ENCODE measurements around the gene LIN54.
"Not testable (repeated sequence)": the region's sequence is repeated elsewhere in the genome, so short reads cannot be mapped to it uniquely, and the experiment has no call there.

The LIN54 gene

GRCh38 chr4:83011689-83012199 lies 1.1 kb upstream of the LIN54 start:
- peak; percentile 30 for FAIRE-seq

DNA sequence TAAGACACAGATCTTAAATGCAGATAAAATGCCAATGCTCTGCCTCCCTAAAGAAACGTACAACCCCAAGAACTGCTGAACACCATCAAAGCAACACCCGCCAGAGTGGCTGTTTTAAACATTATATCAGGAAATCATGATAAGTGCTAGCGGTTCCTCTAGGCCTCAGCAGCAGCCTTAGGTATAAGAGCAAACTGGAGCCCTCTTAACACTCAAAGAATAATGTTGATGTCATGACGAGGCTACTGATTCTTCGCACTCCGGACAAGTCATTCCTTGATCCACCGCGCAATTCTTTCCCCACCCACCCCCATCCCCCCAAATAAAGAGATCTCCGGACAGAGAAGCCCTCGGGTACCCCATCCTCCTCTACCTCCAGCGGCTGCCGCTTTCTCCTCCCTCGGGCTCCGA lies 507 bp downstream of the LIN54 start:
- no peak for FAIRE-seq

DNA sequence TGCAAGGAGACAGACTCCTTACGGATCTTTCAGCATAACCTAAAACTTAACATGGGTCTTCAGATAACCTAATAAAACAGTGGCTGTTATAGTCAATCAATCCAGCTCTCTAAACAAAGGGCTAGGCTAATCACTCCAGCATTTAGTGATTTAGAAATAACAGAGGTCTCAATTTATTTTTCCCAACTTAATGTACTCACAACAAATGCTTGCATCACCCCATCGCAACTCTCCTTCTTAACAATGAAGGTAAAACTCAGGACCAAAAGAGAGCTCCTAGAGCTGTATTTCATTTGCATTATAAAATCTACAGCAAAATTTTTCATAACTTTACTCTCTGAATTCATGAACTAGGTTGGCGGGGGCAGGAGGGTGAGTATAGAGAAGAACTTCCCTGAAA lies 1.1 kb downstream of the LIN54 start:
- no peak for FAIRE-seq

DNA sequence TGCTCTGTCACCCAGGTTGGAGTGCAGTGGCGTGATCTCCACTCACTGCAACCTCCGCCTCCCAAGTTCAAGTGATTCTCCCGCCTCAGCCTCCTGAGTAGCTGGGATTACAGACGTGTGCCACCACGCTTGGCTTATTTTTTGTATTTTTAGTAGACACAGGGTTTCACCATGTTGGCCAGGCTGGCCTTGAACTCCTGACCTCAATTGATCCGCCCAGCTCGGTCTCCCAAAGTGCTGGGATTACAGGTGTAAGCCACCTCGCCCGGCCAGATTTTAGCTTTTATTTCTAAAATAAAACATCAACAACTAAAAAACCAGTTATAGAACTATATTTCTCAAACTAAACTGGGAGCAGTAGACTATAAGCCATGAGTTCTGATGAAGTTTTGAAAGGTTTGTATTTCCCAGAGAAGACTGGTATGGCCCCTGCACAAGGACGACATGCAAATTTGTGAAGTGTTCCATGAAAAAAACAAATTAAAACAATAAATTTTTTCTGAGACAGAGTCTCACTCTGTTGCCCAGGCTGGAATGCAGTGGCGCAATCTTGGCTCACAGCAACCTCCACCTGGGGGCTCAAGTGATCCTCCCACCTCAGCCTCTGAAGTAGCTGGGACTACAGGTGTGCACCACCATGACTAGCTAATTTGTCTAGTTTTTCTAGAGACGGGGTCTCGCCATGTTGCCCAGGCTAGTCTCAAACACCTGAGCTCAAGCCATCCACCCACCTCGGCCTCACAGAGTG lies 7.4 kb downstream of the LIN54 start:
- not testable (repeated sequence) for FAIRE-seq

- no peak for FAIRE-seq
Measured at GRCh38 chr4:83002329-83002728, 8.3 kb downstream of the LIN54 start.

- FAIRE-seq, result no peak
Measured at GRCh38 chr4:82998898-82999297, 11.7 kb downstream of the LIN54 start.

GRCh38 chr4:82994834-82995233 lies 15.8 kb downstream of the LIN54 start:
- FAIRE-seq, result no peak

DNA sequence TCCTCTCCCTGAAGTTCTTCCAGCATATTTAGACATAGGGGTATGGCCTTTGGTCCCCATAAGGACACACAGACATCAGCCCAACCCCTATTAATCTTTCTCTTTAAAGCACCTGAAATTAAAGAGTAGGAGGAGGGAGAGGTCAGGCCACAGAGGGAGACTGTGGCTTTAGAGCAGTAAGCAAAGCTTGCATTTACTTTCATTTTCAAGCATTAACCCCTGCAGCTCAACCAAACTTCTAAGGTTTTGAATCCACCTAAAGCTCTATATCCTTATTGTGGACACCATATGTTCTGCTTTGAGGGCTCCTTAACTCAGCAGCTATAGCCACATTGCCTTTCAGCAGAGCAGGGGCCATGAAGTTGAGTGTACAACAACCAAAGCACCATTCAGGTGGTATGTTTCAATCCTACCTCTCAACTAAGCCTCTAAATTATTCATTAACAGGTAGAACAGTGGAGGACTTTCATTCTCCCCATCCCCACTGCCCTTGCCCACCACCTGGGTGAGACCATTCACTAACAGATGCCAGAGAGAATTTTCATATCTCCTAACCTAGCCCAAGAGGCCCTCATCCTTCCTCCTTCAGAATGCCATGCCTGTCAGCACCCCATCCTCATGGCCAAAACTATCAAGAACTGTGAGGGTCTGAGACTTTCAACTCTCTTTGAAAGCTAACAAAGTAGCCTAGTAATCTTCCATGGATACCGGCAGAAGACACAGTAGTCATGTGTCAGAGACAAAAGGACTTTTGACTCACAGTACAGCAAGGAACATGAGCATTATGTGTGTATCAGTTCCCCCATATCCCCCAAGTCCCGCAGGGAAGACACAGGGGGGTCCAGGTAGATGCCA lies 20.8 kb downstream of the LIN54 start:
- no peak for FAIRE-seq

DNA sequence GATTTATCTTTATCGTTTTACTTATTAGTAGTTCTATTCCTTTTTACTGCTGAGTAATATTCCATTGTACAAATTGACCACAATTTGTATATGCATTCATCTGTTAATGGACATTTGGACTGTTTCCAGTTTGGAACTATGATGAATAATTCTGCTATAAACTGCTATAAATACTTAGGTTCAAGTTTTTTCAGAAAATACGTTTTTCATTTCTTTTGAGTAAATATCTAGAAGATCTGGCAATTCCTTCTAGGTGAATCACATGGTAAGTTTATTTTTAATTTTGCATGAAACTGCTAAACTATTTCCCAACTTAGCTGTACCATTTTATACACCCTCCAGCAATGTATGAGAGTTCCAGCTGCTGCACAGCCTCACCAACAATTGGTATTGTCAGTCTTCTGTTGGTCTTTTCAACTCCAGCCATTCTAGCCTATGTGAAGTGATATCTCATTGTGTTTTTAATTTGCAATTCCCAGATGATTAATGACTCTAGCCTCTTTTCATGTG lies 22.2 kb downstream of the LIN54 start:
- FAIRE-seq, result no peak

- FAIRE-seq, result not testable (repeated sequence)
Measured at GRCh38 chr4:82987519-82987918, 23.1 kb downstream of the LIN54 start.

- FAIRE-seq, result no peak
Measured at GRCh38 chr4:82984459-82984858, 26.2 kb downstream of the LIN54 start.

DNA sequence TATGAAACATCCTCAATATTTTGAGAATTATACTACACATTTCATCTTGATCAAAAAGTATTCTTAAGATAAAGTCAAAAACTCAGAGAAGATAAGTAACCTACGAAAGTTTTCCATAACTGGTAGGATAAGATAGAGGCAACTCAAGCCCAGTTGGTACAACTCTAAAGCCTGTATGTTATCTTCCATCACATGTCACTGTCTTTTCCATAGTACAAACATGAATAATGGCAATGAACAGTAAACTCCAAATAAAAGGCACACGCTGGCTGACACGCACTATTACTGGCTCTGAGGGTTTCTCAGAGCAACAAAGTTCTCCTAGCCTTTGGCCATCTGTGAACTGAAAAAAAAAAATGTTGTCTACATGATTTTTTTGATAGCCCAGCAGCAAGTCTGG lies 27.2 kb downstream of the LIN54 start:
- FAIRE-seq, result no peak

- no peak for FAIRE-seq
Measured at GRCh38 chr4:82981138-82981537, 29.5 kb downstream of the LIN54 start.

DNA sequence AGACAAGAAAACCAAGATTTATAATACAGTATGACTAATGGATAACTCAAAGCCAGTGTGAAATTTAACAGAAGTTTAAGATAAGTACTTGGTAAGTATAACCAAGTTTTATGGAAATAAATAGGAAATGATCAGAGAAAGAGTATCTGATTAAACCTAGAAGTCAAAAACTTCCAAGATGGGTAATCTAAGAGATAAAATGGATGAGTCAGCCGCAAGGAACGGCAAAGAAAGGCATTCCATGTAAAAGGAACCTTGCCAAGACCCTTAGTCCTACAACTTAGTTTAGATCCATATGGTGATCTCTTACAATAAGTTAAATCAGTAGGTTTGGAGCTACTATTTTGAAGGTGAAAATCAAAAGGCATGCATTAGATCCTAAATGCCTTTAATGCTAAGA lies 34.8 kb downstream of the LIN54 start:
- no peak for FAIRE-seq

DNA sequence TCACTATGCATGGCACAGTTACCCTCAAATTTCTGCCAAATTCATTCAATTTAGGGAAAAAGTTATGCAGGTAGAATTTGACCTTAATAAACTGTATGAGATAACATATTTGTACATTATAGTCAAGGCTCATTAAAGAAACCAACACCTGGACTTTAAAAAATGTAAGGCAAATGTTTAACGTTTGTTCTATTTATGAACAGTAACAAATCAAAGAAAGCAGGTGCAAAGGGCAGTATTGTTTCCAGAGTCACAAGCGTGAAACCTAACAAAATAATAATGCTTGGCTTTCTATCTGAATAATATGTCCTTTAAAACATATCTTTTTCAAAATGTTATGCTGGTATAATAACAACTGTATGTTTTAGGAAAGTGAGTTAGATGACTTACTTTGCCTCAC lies 41.2 kb downstream of the LIN54 start:
- FAIRE-seq, result no peak

DNA sequence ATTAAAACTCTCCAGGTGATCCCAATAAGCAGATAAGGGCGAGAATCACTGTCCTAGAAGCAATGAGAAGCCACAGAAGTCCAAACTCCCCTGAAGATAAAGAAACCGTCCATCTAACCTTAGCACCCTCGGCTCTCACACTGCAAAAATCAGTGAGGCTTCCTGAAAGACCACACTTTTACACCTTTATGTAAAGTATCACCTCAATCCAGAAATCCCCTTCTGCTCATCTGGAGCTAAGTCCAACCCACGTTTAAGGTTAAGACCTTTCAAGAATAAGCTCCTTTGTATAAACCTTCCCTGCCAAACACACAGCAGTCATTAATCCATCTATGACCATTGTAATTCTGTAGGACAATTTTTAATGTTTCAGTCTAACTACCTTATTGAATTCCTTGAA lies 41.7 kb downstream of the LIN54 start:
- FAIRE-seq, result no peak

DNA sequence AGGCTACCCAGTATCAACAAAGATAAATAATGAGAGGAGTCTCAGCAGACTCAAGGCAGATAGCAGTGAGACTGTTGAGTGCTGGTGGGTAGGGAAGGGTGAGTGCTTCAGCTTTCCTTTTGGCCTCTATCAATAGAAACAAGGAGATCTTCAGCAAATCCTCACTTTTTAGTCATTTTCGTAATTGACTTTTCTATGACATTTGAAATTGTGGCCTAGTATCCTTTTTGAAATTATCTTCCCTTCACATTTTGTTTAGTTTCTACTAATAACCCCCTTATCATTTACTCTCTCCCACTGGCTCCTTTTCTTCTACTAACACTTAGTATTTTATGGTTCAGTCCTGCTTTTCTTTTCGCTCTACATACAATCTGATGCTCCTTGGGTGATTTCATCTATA lies 44.9 kb downstream of the LIN54 start:
- no peak for FAIRE-seq

DNA sequence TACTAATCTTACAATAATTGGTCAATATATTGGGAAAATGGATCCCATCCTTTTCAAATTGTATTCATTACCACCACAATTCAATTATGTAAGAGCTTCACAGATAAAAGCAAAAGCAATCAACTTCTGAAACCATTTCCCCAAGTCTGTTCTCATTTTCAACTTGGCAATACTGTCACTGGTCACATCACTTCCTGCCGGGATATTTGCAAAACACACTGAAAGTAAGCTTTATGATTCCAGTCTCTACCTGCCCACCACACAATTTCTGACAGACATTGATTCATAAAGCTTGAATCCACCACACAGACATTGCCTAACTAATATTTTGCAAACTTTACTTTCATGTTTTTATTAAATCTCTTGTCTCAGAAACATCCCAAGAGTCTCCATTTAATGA lies 53.6 kb downstream of the LIN54 start:
- no peak for FAIRE-seq

DNA sequence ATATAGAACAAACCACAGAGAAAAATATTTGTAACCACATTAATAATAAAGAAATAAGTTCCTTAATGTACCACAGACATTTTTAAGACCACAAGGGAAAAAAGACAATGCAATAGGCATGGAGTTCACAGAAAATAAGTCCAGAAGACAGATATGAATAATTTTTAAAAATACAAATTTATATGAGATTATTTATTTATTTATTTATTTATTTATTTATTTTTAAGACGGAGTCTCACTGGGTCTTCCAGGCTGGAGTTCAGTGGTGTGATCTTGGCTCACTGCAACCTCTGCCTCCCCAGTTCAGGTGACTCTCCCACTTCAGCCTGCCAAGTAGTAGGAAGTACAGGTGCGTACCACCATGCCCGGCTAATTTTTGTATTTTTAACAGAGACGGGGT lies 56.4 kb downstream of the LIN54 start:
- no peak for FAIRE-seq

DNA sequence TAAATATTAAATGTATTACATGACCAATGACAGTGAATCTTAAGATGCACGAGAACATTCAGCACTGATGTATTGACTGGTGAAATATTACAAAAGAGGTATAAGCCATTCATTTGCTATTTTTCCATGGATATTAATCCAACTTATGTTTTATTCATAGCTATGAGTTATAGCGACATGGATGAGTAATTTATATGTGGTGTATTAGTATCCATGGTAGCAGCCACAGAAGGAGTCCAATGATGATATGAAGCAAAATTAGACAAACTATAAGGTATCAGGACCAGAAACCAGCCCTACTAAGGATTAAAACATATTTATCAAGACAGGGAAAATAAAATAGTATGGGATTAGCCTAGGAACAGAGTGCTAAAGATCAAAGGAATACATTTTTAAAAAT lies 59.4 kb downstream of the LIN54 start:
- no peak for FAIRE-seq

- no peak for FAIRE-seq
Measured at GRCh38 chr4:82948647-82949204, 61.9 kb downstream of the LIN54 start.

DNA sequence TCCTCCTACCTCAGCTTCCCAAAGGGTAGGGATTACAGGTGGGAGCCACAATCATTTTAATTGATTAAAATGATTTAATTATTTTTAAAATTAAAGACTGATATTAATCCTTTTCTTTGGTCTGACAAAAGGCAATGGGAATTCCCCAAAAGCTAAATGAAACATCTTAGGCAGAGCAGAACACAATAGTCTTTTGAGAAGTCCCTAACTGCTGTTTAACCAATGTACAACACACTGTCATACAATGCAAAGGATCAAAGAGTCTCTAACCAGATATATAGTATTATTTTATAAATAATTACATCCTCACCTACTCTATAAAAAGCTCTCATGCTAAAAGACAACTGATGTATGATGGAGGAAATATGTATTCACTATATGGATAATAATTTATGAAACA lies 63.1 kb downstream of the LIN54 start:
- peak; percentile 31 for FAIRE-seq

- FAIRE-seq, result no peak
Measured at GRCh38 chr4:82939414-82939813, 71.2 kb downstream of the LIN54 start.

DNA sequence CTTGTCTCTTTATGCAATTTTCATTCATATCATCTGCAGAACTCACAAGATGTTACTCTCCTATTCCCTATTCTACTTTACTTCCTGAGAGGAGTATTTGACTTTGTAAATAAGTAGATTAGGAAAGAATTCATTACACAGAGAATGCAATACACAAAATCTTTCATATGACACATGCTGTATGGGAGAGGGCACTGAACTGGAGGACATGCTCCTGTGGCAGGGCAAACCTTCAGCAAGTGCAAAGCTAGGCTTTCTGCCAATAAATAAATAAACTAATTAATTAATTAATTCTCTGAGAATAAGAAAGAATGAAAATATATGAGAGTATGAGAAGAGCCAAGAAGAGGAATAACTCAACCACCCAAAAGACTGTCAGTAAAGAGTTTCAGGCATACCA lies 76.2 kb downstream of the LIN54 start:
- FAIRE-seq, result no peak

All from G401.6 (cell line).